Measurements from ENCODE around the gene OXNAD1. TPM values are rescaled to one million over a fixed set of nuclear protein-coding genes. Genes with fewer than 3 reads are reported as not detected.

Gene OXNAD1
- total and polyA plus RNA-seq, 2 of the 13 experiments (the other 11 are each of a cell fraction or from before 2014, with no cell fraction given) = 9.9 to 18.8 TPM

GRCh38 chr3:16329826-16330129 lies 64.8 kb downstream of the OXNAD1 start:
- no peak for FAIRE-seq
- intact Hi-C loops (cut with micrococcal nuclease; ENCODE audit: unreplicated experiment) (no loop called here), in situ Hi-C loops (cut with HindIII; ENCODE audit: extremely low pct_ligation_motif_present, low pct_unique_long_range_greater_than_20kb) (no loop called here)
- peaks cover 10% of the 10 kb centered on the region for H3K9me3 ChIP-seq (ENCODE audit: low read length)
- H3K79me2 ChIP-seq (ENCODE audit: insufficient read depth, low read length) = no peaks in the 10 kb centered on the region
- no peaks in the 10 kb centered on the region for H4K20me1 ChIP-seq (ENCODE audit: insufficient read depth, low read length)
- BruUV-seq (replicated peaks) = no TSS peak
- 98% methylated on average over 8 of the region's 9 CpGs for WGBS (ENCODE audit: low lambda C conversion rate)
- H2AFZ ChIP-seq (ENCODE audit: low read length) = no peak overlapping the region
- ATAC-seq = no peak
- CTCF ChIA-PET (ENCODE audit: low intra/inter-chr PET ratio, low total read pairs) = no interaction called here
- no peak overlapping the region for H3K4me3 ChIP-seq (replicated peaks in 1 of 3; ENCODE audit: insufficient read depth in 1 of 3, low read depth in 2 of 3, low read length in 3 of 3)
- POLR2A ChIA-PET = no interaction called here
- H3K27ac ChIP-seq (ENCODE audit: extremely low read length, insufficient read depth, low read length) = peak overlapping the region; percentile 85
- peaks cover 66% of the 10 kb centered on the region for H3K4me1 ChIP-seq (ENCODE audit: insufficient read depth, low read length)
- no peak overlapping the region for H3K4me2 ChIP-seq (ENCODE audit: low read depth, low read length)
- H3K9ac ChIP-seq (ENCODE audit: insufficient read depth, low read depth, low read length) = no peak overlapping the region
- no peaks in the 10 kb centered on the region for H3K27me3 ChIP-seq (ENCODE audit: control insufficient read depth in 1 of 2, insufficient read depth in 2 of 2, low read length in 2 of 2)
- peaks cover 0 to 2% of the 10 kb centered on the region in 2 experiments; a peak in 2 of 5 replicates for H3K36me3 ChIP-seq (replicated peaks in 1 of 2; ENCODE audit: control insufficient read depth in 1 of 2, insufficient read depth in 2 of 2, low read length in 2 of 2)
- DNase-seq (ENCODE audit: low spot score) = no peak
- TF ChIP-seq HIC2 (CRISPR knock-in tag; IDR thresholded peaks at IDR 0.05; ENCODE audit: low read depth) (no peak), PAF1 (CRISPR knock-in tag; IDR thresholded peaks at IDR 0.05) (no peak), ZFP91 (CRISPR knock-in tag; IDR thresholded peaks at IDR 0.05; ENCODE audit: borderline replicate concordance) (no peak), ZNF580 (CRISPR knock-in tag; IDR thresholded peaks at IDR 0.05; ENCODE audit: borderline replicate concordance, low read depth) (no peak), ZNF44 (CRISPR knock-in tag; IDR thresholded peaks at IDR 0.05) (no peak), STAT5B (CRISPR knock-in tag; IDR thresholded peaks at IDR 0.05) (no peak), KAT2B (IDR thresholded peaks at IDR 0.05; ENCODE audit: borderline replicate concordance, low read depth, low read length) (no peak), NCOA1 (CRISPR knock-in tag; IDR thresholded peaks at IDR 0.05) (no peak), GTF3A (CRISPR knock-in tag; conservative IDR thresholded peaks at IDR 0.05) (no peak), SYNCRIP (IDR thresholded peaks at IDR 0.05; ENCODE audit: insufficient read depth, low read depth, low read length) (no peak), ZNF562 (CRISPR knock-in tag; IDR thresholded peaks at IDR 0.05; ENCODE audit: borderline replicate concordance) (no peak), ZNF281 (CRISPR knock-in tag; IDR thresholded peaks at IDR 0.05; ENCODE audit: borderline replicate concordance) (no peak), ZNF224 (CRISPR knock-in tag; IDR thresholded peaks at IDR 0.05) (no peak), ZNF441 (CRISPR knock-in tag; IDR thresholded peaks at IDR 0.05; ENCODE audit: borderline replicate concordance) (no peak), MAFG (CRISPR knock-in tag; IDR thresholded peaks at IDR 0.05) (no peak)

Data from HepG2 (cell line).